HFFc6 (cell line): Measurements from ENCODE around the gene NR2F6. TPM values are rescaled to one million over a fixed set of nuclear protein-coding genes. Genes with fewer than 3 reads are reported as not detected.

Experiments
- DNase-seq: peaks from one replicate; pipeline ENCODE4 v3.0.0-alpha.2; 2018
- H3K27ac Mint-ChIP-seq: 2 replicates; pipeline ENCODE4 v1.8.0; 2020; ENCODE audit warnings: mild to moderate bottlenecking, mixed read lengths
- H3K27me3 Mint-ChIP-seq: 2 replicates; pipeline ENCODE4 v1.8.0; 2021; ENCODE audit warnings: mild to moderate bottlenecking, moderate library complexity, mixed read lengths; ENCODE audit not compliant: insufficient read depth
- H3K36me3 Mint-ChIP-seq: 2 replicates; pipeline ENCODE4 v1.8.0; 2021; ENCODE audit warnings: low read depth, mixed read lengths
- H3K4me1 Mint-ChIP-seq: 2 replicates; pipeline ENCODE4 v1.8.0; 2020; ENCODE audit warnings: low read depth, mixed read lengths
- H3K4me3 Mint-ChIP-seq: 2 replicates; pipeline ENCODE4 v1.8.0; 2020; ENCODE audit warnings: mild to moderate bottlenecking, moderate library complexity, mixed read lengths
- H3K9me3 Mint-ChIP-seq: 2 replicates; pipeline ENCODE4 v1.8.0; 2020; ENCODE audit warnings: mild to moderate bottlenecking, mixed read lengths
- CTCF ChIP-seq: fragments of 200-600 bp; sonication (generic); IDR thresholded peaks from 2 replicates; pipeline ENCODE4 v1.5.0; 2021; ENCODE audit warnings: antibody characterized with exemption, mild to moderate bottlenecking
- total RNA-seq, 6 experiments: library from RNA; stranded (reverse); fragmentation: NEBNext Ultra II Directional; extraction: Animal tissue kit (Norgen Biotek cat#: 25700); gene quantifications; 2 replicates in 1 of 6; 3 replicates in 5 of 6; pipeline ENCODE4 v1.2.3, GENCODE V29; 2021

NR2F6 gene
- total RNA-seq, 6 experiments from 2014 or later = 46.1 to 61.9 (median 49.3) TPM

GRCh38 chr19:17266975-17267788 is 21.5 kb upstream of the NR2F6 start, which contains the start of gene BABAM1:
TSS of gene BABAM1 (plus strand) at chr19:17267443. CDS start at chr19:17268807, 1,364 bp downstream.
- peak within 1 kb of the TSS; percentile 91 for H3K27ac Mint-ChIP-seq

GRCh38 chr19:17266589-17266974 is 20.9 kb upstream of the NR2F6 start:
- no peak for DNase-seq
- peak overlapping the region; percentile 91; the same call in 1 of the 2 replicates for H3K27ac Mint-ChIP-seq
- peaks cover 15% of the 10 kb centered on the region for H3K4me1 Mint-ChIP-seq
- H3K27me3 Mint-ChIP-seq = peaks cover 4% of the 10 kb centered on the region
- peak overlapping the region; percentile 96; the same call in 1 of the 2 replicates for H3K4me3 Mint-ChIP-seq
- no peak for TF ChIP-seq CTCF
- H3K36me3 Mint-ChIP-seq = peaks cover 12% of the 10 kb centered on the region
- H3K9me3 Mint-ChIP-seq = peaks cover 4% of the 10 kb centered on the region; the same call in 1 of the 2 replicates

More at GRCh38 chr19:17266975-17267788, 21.5 kb upstream of the NR2F6 start, which contains the start of gene BABAM1:
- DNase-seq = peak; percentile 100
- Mint-ChIP-seq H3K36me3 (peaks cover 12% of the 10 kb centered on the region), H3K4me1 (peaks cover 15% of the 10 kb centered on the region), H3K27me3 (peaks cover 4% of the 10 kb centered on the region), H3K4me3 (peak within 1 kb of the TSS; percentile 96), H3K9me3 (peaks cover 4% of the 10 kb centered on the region; the same call in 1 of the 2 replicates)
- TF ChIP-seq CTCF = no peak

- Mint-ChIP-seq H3K4me1 (peaks cover 16% of the 10 kb centered on the region), H3K36me3 (peaks cover 12% of the 10 kb centered on the region), H3K9me3 (peaks cover 4% of the 10 kb centered on the region; the same call in 1 of the 2 replicates), H3K4me3 (no peak overlapping the region), H3K27ac (no peak overlapping the region), H3K27me3 (peaks cover 5% of the 10 kb centered on the region)
- no peak for TF ChIP-seq CTCF
- no peak for DNase-seq
These were observed 20.3 kb upstream of the NR2F6 start for GRCh38 chr19:17266026-17266425.

- Mint-ChIP-seq H3K36me3 (peaks cover 8% of the 10 kb centered on the region), H3K4me1 (peaks cover 21% of the 10 kb centered on the region), H3K9me3 (peaks cover 9% of the 10 kb centered on the region; the same call in 1 of the 2 replicates), H3K4me3 (no peak within 1 kb of the TSS), H3K27me3 (peaks cover 8% of the 10 kb centered on the region), H3K27ac (no peak within 1 kb of the TSS)
- no peak for TF ChIP-seq CTCF
- DNase-seq = no peak
These were observed 18.9 kb upstream of the NR2F6 start, which contains the start of gene USHBP1 for GRCh38 chr19:17264641-17264979. TSS of gene USHBP1 (minus strand) at chr19:17264745. CDS start at chr19:17264299, 446 bp downstream.

GRCh38 chr19:17263712-17264640 is 18.3 kb upstream of the NR2F6 start:
- DNase-seq = no peak
- no peak for TF ChIP-seq CTCF
- H3K9me3 Mint-ChIP-seq = peaks cover 9% of the 10 kb centered on the region; the same call in 1 of the 2 replicates
- no peak overlapping the region for H3K4me3 Mint-ChIP-seq
- peaks cover 10% of the 10 kb centered on the region for H3K27me3 Mint-ChIP-seq
- no peak overlapping the region for H3K27ac Mint-ChIP-seq
- peaks cover 21% of the 10 kb centered on the region for H3K4me1 Mint-ChIP-seq
- peaks cover 11% of the 10 kb centered on the region for H3K36me3 Mint-ChIP-seq
